ENCODE data around the gene GLIPR1L2.

Gene GLIPR1L2

GRCh38 chr12:75478116-75478794, 87.4 kb downstream of the GLIPR1L2 start:
- no peak for TF ChIP-seq CTCF (IDR thresholded peaks at IDR 0.05; ENCODE audit: extremely low read depth, missing control alignments)
- peak; percentile 39 for DNase-seq (ENCODE audit: low spot score)

- DNase-seq (ENCODE audit: low spot score), result no peak
- TF ChIP-seq CTCF (IDR thresholded peaks at IDR 0.05; ENCODE audit: extremely low read depth, missing control alignments), result no peak
Observed at GRCh38 chr12:75479963-75480461, 89.1 kb downstream of the GLIPR1L2 start.

- no peak for TF ChIP-seq CTCF (IDR thresholded peaks at IDR 0.05; ENCODE audit: extremely low read depth, missing control alignments)
- peak; percentile 69 for DNase-seq (ENCODE audit: low spot score)
Observed at GRCh38 chr12:75480469-75480949, 89.6 kb downstream of the GLIPR1L2 start, which contains the start of gene GLIPR1. Gene GLIPR1 (plus strand): TSS chr12:75480755. CDS start chr12:75480881, 126 bp downstream.

GRCh38 chr12:75481013-75481705, 90.3 kb downstream of the GLIPR1L2 start:
- DNase-seq (ENCODE audit: low spot score), result no peak
- no peak for TF ChIP-seq CTCF (IDR thresholded peaks at IDR 0.05; ENCODE audit: extremely low read depth, missing control alignments)

GRCh38 chr12:75481774-75482173, 90.9 kb downstream of the GLIPR1L2 start:
- no peak for TF ChIP-seq CTCF (IDR thresholded peaks at IDR 0.05; ENCODE audit: extremely low read depth, missing control alignments)
- DNase-seq (ENCODE audit: low spot score), result no peak

Measured in GM20000 (cell line).